A673 (cell line): ENCODE measurements around the gene KCNK15. TPM values are rescaled to one million over a fixed set of nuclear protein-coding genes. Genes with fewer than 3 reads are reported as not detected.

ENCODE experiments used
- BruUV-seq: library from RNA; stranded (reverse); fragments of 400-500 nt; replicated peaks from 2 replicates; lab custom pipeline; 2021; lab: Mats Ljungman, UMichigan
- CTCF ChIA-PET: fragments of 300-600 bp; sonication (Branson Sonifier 250); formaldehyde crosslinking; loops from one replicate; lab custom pipeline; 2022; ENCODE audit warnings: antibody characterized with exemption; lab: Charles Lee
- POLR2A ChIA-PET: fragments of 300-600 bp; sonication (Branson Sonifier 250); formaldehyde crosslinking; loops from one replicate; lab custom pipeline; 2022; ENCODE audit warnings: antibody characterized with exemption; ENCODE audit not compliant: low non-redundant PET; lab: Charles Lee
- DNase-seq: peaks from one replicate; pipeline ENCODE4 v3.0.0-alpha.2; 2015; ENCODE audit warnings: low spot score
- H3K27ac ChIP-seq: fragments of 200-600 bp; sonication (generic); 2 replicates; pipeline ENCODE4 v1.5.1; 2016; ENCODE audit warnings: mixed run types, low read depth, mild to moderate bottlenecking, mixed read lengths, antibody characterized with exemption, low read length; ENCODE audit not compliant: poor library complexity, severe bottlenecking
- H3K27me3 ChIP-seq: fragments of 200-600 bp; sonication (generic); replicated peaks from 2 replicates; pipeline ENCODE4 v1.6.1; 2017; ENCODE audit warnings: mixed run types, low read depth, mild to moderate bottlenecking, mixed read lengths, antibody characterized with exemption, low read length; ENCODE audit not compliant: insufficient read depth, poor library complexity
- H3K36me3 ChIP-seq: fragments of 200-600 bp; sonication (generic); 2 replicates; pipeline ENCODE4 v1.6.1; 2016; ENCODE audit warnings: mixed run types, mild to moderate bottlenecking, mixed read lengths, antibody characterized with exemption, low read length; ENCODE audit not compliant: insufficient read depth, poor library complexity, severe bottlenecking
- H3K4me1 ChIP-seq: fragments of 200-600 bp; sonication (generic); 2 replicates; pipeline ENCODE4 v1.6.1; 2017; ENCODE audit warnings: mixed run types, mild to moderate bottlenecking, mixed read lengths, antibody characterized with exemption, low read length; ENCODE audit not compliant: insufficient read depth, poor library complexity, severe bottlenecking
- H3K4me3 ChIP-seq: fragments of 200-600 bp; sonication (generic); 2 replicates; pipeline ENCODE4 v1.5.1; 2016; ENCODE audit warnings: low read depth, mixed run types, mild to moderate bottlenecking, mixed read lengths, low read length; ENCODE audit not compliant: poor library complexity, severe bottlenecking
- H3K9me3 ChIP-seq: fragments of 200-600 bp; sonication (generic); 2 replicates; pipeline ENCODE4 v1.6.1; 2016; ENCODE audit warnings: mixed run types, low read depth, mild to moderate bottlenecking, mixed read lengths, antibody characterized with exemption, low read length; ENCODE audit not compliant: poor library complexity, severe bottlenecking
- EZH2 ChIP-seq: fragments of 200-600 bp; sonication (generic); IDR thresholded peaks from 2 replicates; pipeline ENCODE4 v1.6.1; 2017; ENCODE audit warnings: borderline replicate concordance, low read depth, mild to moderate bottlenecking, mixed read lengths, antibody characterized with exemption, low read length; ENCODE audit not compliant: poor library complexity, severe bottlenecking
- intact Hi-C: fragments of 100-400 bp; cut with micrococcal nuclease; formaldehyde crosslinking; loops from one replicate; pipeline ENCODE4 v1.10.0; 2022; ENCODE audit not compliant: unreplicated experiment
- total RNA-seq: library from RNA; stranded (reverse); gene quantifications from 2 replicates; pipeline ENCODE4 v1.2.3, GENCODE V29; 2021
- TF ChIP-seq, protein P1 (sequence below): fragments of 300-800, 200-600 bp; sonication (generic); conservative IDR thresholded peaks from 2 replicates; pipeline ENCODE4 v1.5.1; 2017; ENCODE audit warnings: low read depth, mild to moderate bottlenecking, antibody characterized with exemption, low read length, moderate library complexity, mixed read lengths

KCNK15 gene
- total RNA-seq, 1 experiment from 2014 or later, result not detected

DNA sequence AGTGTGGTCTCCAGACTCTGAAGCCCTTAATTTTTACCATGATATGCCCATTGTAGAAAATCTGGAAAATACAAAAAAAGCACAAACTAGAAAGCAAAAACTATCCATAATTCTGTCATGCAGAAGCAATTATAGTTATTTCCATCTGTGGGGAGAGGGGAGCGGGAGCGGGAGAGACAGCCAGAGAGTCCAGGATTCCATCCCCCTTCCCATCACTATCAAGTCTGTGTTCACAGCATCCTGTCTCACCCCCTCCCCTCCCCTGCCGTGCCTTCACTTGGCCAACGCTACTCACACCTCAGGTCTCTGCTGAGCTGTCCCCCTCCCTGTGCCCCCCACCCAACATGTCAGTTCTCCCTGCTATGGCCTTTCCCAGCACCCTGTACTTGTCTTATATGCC, 50.2 kb downstream of the KCNK15 start:
- POLR2A ChIA-PET, result no interaction called here
- DNase-seq, result no peak
- intact Hi-C loops, result no loop called here

DNA sequence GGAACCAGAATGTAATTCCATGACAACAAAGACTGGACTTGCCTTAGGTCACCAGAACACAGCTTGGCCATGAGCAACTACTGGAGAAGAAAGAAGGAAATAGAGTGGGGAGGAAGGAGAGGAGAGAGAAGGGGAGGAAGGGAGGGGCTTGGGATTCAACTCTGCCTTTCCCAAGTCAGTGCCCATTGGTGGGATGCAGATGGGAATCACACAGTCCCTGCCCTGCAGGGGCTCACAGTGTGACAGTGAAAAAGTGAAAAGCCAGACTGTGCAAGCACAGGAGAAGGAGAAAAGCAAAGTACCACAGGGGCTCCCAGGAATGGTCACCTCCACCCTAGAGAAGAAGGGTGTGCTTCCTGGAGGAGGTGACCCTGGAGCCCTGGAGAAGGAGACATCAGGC, 50.6 kb downstream of the KCNK15 start:
- Histone ChIP-seq H3K4me3 (no peak overlapping the region), H3K27me3 (no peaks in the 10 kb centered on the region), H3K4me1 (no peaks in the 10 kb centered on the region), H3K27ac (no peak overlapping the region), H3K36me3 (no peaks in the 10 kb centered on the region), H3K9me3 (no peaks in the 10 kb centered on the region)
- no TSS peak for BruUV-seq
- intact Hi-C loops, result no loop called here
- ChIA-PET CTCF (interaction anchor here (0.6 kb wide), 1 partner anchor 17 kb away, joined by 7 read pairs; no protein-coding TSS in a partner anchor), POLR2A (no interaction called here)
- TF ChIP-seq EZH2, result no peak
- TF ChIP-seq, protein P1, sequence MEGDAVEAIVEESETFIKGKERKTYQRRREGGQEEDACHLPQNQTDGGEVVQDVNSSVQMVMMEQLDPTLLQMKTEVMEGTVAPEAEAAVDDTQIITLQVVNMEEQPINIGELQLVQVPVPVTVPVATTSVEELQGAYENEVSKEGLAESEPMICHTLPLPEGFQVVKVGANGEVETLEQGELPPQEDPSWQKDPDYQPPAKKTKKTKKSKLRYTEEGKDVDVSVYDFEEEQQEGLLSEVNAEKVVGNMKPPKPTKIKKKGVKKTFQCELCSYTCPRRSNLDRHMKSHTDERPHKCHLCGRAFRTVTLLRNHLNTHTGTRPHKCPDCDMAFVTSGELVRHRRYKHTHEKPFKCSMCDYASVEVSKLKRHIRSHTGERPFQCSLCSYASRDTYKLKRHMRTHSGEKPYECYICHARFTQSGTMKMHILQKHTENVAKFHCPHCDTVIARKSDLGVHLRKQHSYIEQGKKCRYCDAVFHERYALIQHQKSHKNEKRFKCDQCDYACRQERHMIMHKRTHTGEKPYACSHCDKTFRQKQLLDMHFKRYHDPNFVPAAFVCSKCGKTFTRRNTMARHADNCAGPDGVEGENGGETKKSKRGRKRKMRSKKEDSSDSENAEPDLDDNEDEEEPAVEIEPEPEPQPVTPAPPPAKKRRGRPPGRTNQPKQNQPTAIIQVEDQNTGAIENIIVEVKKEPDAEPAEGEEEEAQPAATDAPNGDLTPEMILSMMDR, result no peak
- DNase-seq, result no peak

More for the DNA sequence above, 50.2 kb downstream of the KCNK15 start:
- H3K27ac ChIP-seq, result no peak overlapping the region
- BruUV-seq, result no TSS peak
- CTCF ChIA-PET, result interaction anchor here (0.6 kb wide), 1 partner anchor 16 kb away, joined by 7 read pairs; no protein-coding TSS in a partner anchor
- H3K9me3 ChIP-seq, result no peaks in the 10 kb centered on the region
- no peak overlapping the region for H3K4me3 ChIP-seq
- no peaks in the 10 kb centered on the region for H3K36me3 ChIP-seq
- no peaks in the 10 kb centered on the region for H3K27me3 ChIP-seq
- no peak for TF ChIP-seq EZH2
- TF ChIP-seq, protein P1, result no peak
- no peaks in the 10 kb centered on the region for H3K4me1 ChIP-seq

DNA sequence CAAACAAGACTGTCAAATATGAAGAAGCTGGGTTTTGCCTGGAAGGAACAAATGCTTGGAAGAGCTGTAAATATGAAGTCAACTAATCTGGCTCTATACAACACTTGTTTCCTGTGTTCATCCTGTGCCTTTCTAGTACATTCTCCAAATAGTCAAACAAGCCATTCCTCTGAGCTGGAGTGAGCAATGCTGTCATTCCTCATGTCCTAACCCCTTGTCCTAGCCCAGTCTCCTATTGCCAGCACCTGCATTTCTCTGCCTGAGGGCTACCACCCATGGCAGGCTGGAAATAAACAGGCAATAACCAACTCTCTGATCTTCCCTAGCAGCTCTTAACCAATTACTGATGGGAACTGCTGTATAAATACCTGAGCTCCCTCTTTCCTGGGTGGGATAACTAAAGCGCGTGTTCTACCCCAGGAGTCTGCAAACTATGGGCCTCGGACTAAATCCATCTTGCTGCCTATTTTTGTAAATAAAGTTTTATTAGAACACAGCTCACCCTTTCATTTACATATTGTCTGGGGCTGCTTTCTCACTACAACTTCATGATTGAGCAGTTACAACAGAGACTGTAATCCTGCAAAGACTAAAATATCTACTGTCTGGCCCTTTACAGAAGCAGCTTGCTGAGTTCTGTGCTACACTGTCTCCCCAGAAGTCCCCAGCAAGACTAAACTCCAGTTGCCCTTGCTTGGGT, 51.2 kb downstream of the KCNK15 start:
- H3K27me3 ChIP-seq, result no peaks in the 10 kb centered on the region
- intact Hi-C loops, result no loop called here
- BruUV-seq, result no TSS peak
- CTCF ChIA-PET, result interaction anchor here (0.6 kb wide), 1 partner anchor 17 kb away, joined by 7 read pairs; no protein-coding TSS in a partner anchor
- TF ChIP-seq, protein P1, result no peak
- TF ChIP-seq EZH2, result no peak
- POLR2A ChIA-PET, result no interaction called here
- no peak overlapping the region for H3K27ac ChIP-seq
- H3K36me3 ChIP-seq, result no peaks in the 10 kb centered on the region
- no peak for DNase-seq
- no peaks in the 10 kb centered on the region for H3K9me3 ChIP-seq
- no peaks in the 10 kb centered on the region for H3K4me1 ChIP-seq
- no peak overlapping the region for H3K4me3 ChIP-seq
